Activated CD4-positive, alpha-beta T cell treated with anti-CD3 and anti-CD28 coated beads for 48 hours (primary cell): ENCODE results near the gene CTNNA3.

ENCODE experiments used
- DNase-seq: peaks from one replicate; pipeline ENCODE4 v3.0.0-alpha.2; 2020

CTNNA3 gene

GRCh38 chr10:67664942-67665341 lies 31.1 kb downstream of the CTNNA3 start:
- no peak for DNase-seq

- DNase-seq: no peak
Observed at GRCh38 chr10:67663449-67664087, 32.4 kb downstream of the CTNNA3 start.

- no peak for DNase-seq
Observed at GRCh38 chr10:67662415-67662814, 33.6 kb downstream of the CTNNA3 start.

- DNase-seq: no peak
Observed at GRCh38 chr10:67659497-67659896, 36.5 kb downstream of the CTNNA3 start.

- no peak for DNase-seq
Observed at GRCh38 chr10:67657775-67658174, 38.2 kb downstream of the CTNNA3 start.

- DNase-seq: no peak
Observed at GRCh38 chr10:67650558-67650957, 45.4 kb downstream of the CTNNA3 start.

- no peak for DNase-seq
Observed at GRCh38 chr10:67648613-67649229, 47.3 kb downstream of the CTNNA3 start.

- no peak for DNase-seq
Observed at GRCh38 chr10:67630904-67631303, 65.1 kb downstream of the CTNNA3 start.

- DNase-seq: no peak
Observed at GRCh38 chr10:67629461-67629971, 66.5 kb downstream of the CTNNA3 start.

GRCh38 chr10:67622984-67623383 lies 73.0 kb downstream of the CTNNA3 start:
- no peak for DNase-seq

GRCh38 chr10:67622511-67622910 lies 73.5 kb downstream of the CTNNA3 start:
- DNase-seq: no peak

- DNase-seq: no peak
Observed at GRCh38 chr10:67621834-67622233, 74.2 kb downstream of the CTNNA3 start.

- no peak for DNase-seq
Observed at GRCh38 chr10:67618116-67618515, 77.9 kb downstream of the CTNNA3 start.

- DNase-seq: peak; percentile 70
Observed at GRCh38 chr10:67612577-67613537, 83.1 kb downstream of the CTNNA3 start.

GRCh38 chr10:67612176-67612575 lies 83.8 kb downstream of the CTNNA3 start:
- DNase-seq: no peak

GRCh38 chr10:67609996-67610793 lies 85.8 kb downstream of the CTNNA3 start:
- DNase-seq: no peak

- DNase-seq: no peak
Observed at GRCh38 chr10:67608001-67608400, 88.0 kb downstream of the CTNNA3 start.

- peak; percentile 8 for DNase-seq
Observed at GRCh38 chr10:67607472-67607871, 88.5 kb downstream of the CTNNA3 start.

GRCh38 chr10:67606572-67606971 lies 89.4 kb downstream of the CTNNA3 start:
- no peak for DNase-seq

GRCh38 chr10:67603701-67604100 lies 92.3 kb downstream of the CTNNA3 start:
- DNase-seq: no peak

GRCh38 chr10:67603086-67603485 lies 92.9 kb downstream of the CTNNA3 start:
- no peak for DNase-seq

- no peak for DNase-seq
Observed at GRCh38 chr10:67602268-67602950, 93.6 kb downstream of the CTNNA3 start.
